Hepatocyte (in vitro differentiated cells): ENCODE results near the gene FGF19.

Experiments
- EZH2 ChIP-seq: fragments of 200-600 bp; sonication (generic); IDR thresholded peaks from 2 replicates; pipeline ENCODE4 v1.6.1; 2016; ENCODE audit warnings: antibody characterized with exemption, mild to moderate bottlenecking, borderline replicate concordance
- EZH2phosphoT487 ChIP-seq: fragments of 200-600 bp; sonication (generic); IDR thresholded peaks from one replicate; pipeline ENCODE4 v1.6.1; 2018; ENCODE audit warnings: antibody characterized with exemption, mild to moderate bottlenecking, low read depth, moderate library complexity; ENCODE audit not compliant: unreplicated experiment, severe bottlenecking
- TF ChIP-seq, protein P1 (sequence below): fragments of 200-600 bp; sonication (generic); IDR thresholded peaks from 2 replicates; pipeline ENCODE4 v1.5.1; 2016; ENCODE audit warnings: antibody characterized with exemption, mild to moderate bottlenecking; ENCODE audit not compliant: poor library complexity

DNA sequence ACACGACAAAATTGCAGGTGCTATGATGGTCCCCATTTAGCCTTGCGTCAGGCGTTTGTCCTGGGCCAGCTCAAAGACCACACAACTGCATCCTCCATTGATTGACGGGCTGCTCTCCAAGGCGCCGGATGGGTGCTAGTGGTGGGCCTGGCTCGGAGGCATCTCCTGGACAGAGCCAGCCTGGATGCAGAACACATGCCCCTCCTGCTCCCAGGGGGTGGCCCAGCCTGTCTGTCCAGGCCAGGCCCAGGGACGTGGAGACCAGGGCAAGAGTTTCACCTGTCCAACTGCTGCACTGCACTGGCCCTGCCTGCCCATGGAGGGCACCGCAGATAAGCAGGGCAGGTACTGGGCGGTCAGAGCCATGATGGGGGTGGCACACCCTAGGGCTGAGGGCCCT is 23.4 kb upstream of the FGF19 start:
- TF ChIP-seq, protein P1, sequence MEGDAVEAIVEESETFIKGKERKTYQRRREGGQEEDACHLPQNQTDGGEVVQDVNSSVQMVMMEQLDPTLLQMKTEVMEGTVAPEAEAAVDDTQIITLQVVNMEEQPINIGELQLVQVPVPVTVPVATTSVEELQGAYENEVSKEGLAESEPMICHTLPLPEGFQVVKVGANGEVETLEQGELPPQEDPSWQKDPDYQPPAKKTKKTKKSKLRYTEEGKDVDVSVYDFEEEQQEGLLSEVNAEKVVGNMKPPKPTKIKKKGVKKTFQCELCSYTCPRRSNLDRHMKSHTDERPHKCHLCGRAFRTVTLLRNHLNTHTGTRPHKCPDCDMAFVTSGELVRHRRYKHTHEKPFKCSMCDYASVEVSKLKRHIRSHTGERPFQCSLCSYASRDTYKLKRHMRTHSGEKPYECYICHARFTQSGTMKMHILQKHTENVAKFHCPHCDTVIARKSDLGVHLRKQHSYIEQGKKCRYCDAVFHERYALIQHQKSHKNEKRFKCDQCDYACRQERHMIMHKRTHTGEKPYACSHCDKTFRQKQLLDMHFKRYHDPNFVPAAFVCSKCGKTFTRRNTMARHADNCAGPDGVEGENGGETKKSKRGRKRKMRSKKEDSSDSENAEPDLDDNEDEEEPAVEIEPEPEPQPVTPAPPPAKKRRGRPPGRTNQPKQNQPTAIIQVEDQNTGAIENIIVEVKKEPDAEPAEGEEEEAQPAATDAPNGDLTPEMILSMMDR = no peak
- no peak for TF ChIP-seq EZH2phosphoT487
- TF ChIP-seq EZH2 = no peak
